Fibroblast of skin of right biceps (primary cell): ENCODE results near the gene KRT82.
"Not testable (repeated sequence)": the region's sequence is repeated elsewhere in the genome, so short reads cannot be mapped to it uniquely, and the experiment has no call there.

Experiments used
- DNase-seq: peaks from one replicate; pipeline ENCODE4 v3.0.0-alpha.2; 2013

Gene KRT82

DNA sequence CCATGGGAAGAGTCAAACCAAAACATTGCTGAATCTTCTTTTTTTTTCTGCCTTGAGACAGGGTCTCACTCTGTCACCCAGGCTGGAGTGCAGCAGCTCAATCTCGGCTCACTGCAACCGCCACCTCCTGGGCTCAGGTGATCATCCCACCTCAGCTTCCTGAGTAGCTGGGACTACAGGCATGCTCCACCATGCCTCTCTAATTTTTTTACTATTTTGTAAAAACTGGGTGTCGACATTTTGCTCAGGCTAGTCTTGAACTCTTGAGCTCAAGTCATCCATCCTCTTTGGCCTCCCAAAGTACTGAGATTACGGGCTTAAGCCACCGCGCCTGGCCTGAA is 29.5 kb upstream of the KRT82 start:
- no peak for DNase-seq

DNA sequence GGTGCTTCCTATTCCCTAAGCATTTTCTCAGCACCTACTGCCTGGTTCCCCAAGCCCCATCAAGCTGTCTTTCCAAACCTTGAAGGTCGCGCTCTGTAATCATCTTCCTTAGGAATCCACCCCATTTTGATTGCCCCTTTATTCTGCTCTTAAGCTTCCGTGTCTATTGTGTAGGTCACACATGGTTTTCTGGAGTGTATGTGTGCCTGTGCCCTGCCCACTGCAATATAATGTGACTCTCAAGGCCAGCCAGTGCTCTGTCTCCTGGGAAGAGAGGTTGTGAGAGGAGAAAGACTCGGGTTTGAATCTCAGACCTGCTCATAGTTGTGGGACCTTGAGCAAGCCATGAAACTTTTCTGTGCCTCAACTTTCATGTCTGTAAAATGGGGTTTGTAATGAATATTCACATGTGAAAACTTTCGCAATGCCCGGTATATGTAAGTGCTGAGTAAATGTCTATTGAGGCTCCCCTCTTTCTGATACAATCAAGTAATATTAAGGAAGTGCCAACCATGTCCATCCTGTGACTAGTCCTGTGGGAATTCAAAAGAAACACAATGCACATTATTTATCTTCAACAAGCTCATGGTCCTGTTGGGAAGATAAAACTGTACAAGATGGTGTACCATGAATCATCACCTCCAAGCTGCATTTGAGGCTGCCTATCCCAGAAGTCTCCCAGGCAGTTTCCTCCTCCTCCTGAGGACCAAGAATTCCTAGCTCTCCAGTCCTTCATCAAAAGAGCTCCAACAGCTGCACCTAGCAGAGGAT is 28.8 kb upstream of the KRT82 start:
- peak; percentile 55 for DNase-seq

DNA sequence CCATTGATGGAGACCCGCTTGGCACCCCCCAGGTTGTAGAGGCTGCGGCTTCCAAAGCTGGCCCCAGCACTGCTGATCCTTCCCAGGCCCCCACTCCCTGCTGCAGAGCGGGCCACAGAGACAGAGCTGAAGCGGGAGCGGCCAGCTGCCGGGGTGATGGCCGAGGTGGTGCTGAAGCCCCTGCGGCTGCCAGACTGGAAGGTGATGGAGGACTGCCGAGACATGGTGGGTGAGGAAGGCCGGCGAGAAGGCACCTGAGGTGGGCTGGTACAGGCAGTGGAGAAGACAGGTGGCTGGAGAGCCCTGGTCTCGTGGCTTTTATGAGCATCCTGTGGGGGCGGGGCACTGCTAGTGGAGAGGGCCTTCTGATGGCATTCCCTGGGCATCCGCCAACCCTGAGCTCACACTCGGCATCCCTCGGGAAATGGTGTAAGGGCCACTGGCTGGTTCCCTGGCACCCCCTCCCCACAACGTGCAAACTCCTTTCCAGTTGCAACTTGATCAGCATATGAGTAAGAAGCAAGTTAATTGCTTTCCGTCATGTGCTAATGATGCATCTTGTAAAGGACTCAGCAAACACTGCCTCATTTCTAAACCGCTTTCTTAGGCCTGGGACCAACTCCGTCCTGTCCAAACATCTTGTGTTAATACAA is 28.1 kb upstream of the KRT82 start, which contains the start of gene KRT75:
Gene KRT75 (minus strand): TSS at position 291 of the 653 bp plus-strand sequence. CDS start 67 bp downstream, at position 224.
- DNase-seq, result peak; percentile 49

DNA sequence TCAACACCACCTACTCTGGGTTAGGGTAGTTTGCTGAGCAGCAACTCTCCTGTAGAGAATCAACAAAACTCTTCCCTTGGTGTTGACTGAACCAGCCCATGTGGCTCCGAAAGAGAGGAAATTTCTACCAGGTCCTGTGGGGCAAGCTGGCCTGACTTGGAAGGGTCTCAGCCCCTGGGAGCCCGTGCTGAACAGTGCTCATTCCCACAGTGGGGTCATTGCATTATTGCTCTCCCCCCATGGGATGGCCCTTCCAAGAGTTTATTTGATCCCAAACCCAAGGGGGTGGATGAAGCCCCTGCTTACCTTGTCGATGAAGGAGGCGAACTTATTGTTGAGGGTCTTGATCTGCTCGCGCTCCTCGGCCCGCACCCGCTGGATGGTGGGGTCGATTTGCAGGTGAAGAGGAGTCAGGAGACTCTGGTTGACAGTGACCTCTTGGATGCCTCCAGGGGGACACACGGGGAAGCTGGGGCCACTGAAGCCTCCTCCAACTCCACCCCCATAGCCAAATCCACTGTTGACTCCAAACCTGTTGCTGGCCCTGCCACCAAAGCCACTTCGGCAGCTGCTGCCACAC is 27.5 kb upstream of the KRT82 start:
- no peak for DNase-seq

DNA sequence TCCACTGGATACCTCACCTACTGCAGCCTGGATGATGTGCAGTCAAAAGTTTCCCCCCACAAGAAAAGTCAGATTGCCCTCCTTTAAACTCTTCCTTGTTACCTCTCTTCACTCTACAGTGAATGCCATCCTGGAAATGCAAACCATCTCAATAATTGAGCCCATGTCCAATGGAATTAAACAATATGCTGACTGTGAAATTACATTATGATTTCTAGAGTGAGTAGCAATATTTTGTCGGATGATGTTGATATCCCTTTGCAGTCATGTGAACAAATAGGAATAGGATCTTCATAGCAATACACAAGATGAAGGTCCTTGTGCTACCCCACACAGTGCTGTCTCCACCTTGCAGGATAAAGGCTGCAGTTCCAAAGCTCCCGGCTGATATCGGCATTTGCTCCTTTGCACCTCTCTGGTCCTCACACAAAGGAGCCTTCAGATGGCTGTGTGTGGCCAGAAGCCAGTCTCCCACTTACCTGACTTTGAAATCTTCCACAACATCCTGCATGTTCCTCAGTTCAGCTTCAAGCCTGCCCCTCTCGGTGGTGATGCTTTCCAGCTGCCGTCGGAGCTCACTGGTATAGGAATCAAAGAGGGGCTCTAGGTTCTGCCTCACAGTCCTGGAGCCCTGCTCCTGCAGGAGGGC is 26.5 kb upstream of the KRT82 start:
- DNase-seq, result no peak

DNA sequence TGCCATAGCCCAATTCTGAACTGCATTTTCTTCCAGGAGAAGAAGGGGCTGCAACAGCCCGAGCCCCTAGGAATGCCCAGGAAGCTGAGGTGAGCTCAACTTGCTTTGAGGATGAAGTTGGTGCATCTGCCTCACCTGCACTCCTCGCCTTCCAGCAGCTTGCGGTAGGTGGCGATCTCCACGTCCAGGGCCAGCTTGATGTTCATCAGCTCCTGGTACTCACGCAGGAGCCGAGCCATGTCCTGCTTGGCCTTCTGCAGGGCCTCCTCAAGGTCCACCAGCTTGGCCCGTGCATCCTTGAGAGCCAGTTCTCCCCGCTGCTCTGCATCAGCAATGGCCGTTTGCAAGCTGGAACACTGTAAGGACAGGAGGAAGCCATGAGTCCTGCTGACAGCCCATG is 22.0 kb upstream of the KRT82 start:
- no peak for DNase-seq

DNA sequence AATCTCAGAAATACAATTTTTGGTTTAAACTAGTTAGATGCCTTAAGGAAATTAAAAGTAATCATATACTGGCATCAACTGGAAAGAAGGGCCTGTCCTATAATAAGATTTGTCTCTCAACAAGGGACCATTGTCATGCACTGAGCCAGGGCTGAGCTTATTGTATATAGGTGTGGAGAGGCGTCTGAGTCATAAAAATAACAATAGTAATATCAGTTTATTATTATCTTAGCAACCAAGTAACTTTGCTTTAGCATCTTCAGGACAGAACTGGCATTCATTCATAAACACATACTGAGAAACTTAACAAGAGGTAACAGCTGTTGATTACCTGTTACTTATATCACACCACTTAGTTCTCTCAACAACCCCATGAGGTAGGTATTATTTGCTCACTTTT is 20.9 kb upstream of the KRT82 start:
- DNase-seq, result no peak

DNA sequence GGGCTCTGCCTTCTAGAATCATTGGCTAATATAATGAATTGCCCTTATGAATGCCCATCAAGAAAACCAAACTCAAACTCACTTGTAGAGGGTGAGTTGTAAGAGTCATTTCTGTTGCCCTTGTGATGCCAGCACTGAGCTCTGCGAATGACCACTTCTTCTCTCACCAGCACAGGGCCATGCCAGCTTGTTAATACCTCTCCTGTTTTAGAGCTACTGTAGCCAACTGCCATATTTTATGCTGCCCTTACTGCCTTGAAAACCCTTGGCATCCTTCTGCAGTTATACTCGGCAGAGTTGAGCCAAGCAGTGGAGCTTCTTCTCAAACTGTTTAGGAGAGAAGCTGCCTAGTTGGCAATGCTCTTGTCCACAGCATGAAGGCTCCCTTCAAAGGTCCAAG is 19.9 kb upstream of the KRT82 start:
- no peak for DNase-seq

DNA sequence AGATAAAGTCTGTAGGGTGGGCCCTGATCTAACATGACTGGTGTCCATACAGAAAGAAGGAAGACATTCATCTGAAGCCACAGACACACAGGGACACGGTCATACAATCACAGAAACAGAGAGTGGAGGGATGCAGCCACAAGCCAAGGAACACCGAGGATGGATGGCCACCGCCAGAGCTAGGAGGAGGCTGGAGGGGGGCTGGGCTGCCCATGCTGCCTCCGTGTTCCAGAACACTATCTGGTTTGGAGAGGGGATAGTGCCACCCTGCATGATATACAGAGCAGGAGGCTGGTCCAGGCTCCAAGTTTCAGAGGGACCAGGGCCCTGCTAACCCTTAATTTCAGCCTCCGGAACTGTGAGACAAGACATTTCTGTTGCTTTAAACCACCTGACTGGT is 19.3 kb upstream of the KRT82 start:
- DNase-seq, result no peak

DNA sequence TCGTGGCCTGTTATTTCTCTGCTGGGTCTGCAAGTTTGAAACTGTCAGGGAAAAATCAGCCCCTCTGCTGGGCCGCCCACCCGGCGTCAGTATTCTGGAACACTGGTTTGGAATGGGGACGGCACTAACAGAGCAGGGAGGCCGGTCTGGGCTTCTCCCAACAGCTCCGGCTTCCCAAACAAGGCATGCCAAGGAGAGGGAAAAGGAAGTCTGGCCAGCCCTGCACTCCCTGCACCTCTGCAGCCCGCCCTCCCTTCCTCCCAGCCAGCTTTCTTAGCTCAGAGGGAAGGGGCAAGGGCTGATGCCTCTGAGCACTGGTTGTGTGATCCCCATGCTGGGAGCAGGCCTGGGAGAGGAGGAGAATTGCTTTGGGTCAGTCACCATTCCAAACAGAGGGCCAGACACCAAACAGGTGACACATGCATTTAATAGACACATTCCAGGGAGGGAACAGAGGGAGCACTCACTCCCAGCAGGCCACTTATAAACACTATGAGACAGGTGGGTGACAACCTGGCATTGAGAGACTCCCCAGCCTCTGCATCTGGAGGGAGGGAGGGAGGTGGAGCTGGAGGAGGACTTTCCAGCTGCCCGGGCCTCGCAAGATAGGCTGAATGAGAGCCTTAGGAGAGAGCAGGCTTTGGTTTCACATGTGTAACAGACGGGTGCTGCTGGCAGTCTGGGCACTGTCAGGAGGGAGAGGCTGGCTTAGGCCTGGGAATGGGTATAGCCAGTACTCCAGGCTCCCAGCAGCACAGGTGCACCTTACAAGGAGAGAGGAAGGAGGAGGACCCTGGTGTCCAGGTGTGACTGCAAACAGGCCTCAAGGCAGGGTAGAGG is 17.7 kb upstream of the KRT82 start:
- DNase-seq, result no peak

DNA sequence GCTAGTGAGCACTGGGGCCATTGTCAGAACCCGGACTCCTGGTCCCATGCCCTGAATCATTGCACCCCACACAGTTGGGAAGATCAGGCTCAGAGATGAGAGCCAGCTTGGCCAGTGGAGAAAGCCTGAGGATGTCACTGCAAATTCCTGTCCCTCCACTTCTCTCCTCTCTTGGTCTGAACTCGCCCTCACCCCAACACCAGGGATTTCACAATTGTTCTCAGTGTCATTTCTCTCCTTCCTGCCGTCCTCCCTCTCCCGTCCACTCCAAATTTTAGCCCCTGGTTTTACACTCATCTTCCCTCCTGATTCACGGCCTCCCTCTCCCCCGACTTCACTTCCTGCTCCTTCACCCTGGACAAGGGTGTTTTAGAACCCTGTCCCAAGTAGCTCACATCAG is 16.9 kb upstream of the KRT82 start:
- DNase-seq, result no peak

DNA sequence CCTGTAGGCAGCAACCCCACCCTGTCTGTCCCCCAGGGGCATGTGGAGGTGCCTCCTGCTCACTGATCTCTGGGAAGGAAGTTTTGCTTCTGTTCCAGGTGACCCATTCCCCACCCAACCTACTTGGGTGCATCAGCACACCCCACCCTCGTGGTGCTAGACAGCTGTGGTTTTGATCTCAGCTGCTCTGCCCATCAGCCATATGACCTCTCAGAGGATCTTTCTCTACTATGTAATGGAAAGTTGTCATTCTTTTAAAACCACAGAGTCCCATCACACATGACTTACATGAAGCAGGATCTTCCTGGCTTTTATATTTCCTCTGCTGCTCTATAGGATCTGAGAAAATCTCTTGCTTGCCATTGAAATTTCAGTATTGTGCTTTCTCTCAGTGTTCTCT is 13.5 kb upstream of the KRT82 start:
- peak; percentile 52 for DNase-seq

DNA sequence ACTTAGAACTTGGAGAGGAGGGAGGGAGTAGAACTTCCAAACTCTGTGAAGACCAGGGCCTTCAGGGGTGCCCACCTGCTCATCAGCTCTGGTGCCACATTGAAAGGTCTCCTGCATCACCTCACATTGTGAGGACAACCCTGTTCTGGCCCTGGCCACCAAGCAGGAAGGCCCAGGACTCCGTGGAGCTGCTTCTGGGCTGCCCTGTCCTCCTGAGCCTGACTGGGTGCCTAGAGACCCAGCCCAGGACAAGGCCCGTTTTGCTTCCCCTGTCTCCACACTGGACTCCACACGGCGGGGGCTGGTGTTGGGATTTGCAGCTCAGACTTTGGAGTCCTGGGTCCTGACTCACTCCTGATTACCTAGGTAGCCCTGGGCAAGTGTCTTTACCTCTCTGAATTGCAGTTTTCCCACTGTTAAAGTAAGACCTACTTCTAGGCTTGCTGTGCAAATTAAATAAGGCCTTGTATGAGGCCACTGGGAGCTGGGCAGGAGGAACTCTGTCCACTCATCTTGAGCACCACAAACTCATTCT is 12.5 kb upstream of the KRT82 start:
- DNase-seq, result no peak

DNA sequence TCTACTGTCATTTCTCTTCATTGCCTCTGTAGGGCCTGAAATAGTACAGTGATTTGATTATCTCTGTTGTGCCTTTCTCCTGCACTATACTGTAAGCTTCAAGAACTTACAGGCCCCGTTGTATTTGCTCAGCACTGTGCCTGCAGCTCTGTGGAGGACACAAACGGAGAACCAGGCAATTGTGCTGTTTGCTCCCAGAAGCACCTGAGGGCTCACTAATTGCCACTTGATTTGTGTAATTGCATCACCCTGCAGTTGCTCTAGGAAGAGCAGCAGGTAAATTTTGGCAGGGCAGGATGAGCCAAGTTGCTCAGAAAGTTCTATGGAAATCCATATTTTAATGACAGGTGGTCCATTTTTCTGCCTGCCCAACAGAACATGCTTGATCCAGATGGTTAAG is 11.6 kb upstream of the KRT82 start:
- DNase-seq, result no peak

DNA sequence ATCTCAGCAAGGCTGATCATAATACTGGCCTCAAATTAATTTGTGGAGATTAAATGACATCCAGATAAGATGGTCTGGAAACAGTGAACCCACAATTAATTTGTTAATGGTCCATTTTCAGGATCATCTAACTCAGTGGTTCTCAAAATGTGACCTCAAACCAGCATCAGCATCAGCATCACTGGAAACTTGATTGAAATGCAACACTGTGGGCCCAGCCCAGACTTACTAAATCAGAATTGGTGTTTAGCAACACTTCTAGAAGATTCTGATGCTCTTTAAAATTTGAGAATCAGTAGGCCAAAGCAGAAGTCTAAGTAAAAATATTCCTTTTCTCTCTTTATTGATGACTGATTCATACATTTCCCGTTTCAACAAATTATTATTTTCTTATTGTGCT is 10.7 kb upstream of the KRT82 start:
- no peak for DNase-seq

DNA sequence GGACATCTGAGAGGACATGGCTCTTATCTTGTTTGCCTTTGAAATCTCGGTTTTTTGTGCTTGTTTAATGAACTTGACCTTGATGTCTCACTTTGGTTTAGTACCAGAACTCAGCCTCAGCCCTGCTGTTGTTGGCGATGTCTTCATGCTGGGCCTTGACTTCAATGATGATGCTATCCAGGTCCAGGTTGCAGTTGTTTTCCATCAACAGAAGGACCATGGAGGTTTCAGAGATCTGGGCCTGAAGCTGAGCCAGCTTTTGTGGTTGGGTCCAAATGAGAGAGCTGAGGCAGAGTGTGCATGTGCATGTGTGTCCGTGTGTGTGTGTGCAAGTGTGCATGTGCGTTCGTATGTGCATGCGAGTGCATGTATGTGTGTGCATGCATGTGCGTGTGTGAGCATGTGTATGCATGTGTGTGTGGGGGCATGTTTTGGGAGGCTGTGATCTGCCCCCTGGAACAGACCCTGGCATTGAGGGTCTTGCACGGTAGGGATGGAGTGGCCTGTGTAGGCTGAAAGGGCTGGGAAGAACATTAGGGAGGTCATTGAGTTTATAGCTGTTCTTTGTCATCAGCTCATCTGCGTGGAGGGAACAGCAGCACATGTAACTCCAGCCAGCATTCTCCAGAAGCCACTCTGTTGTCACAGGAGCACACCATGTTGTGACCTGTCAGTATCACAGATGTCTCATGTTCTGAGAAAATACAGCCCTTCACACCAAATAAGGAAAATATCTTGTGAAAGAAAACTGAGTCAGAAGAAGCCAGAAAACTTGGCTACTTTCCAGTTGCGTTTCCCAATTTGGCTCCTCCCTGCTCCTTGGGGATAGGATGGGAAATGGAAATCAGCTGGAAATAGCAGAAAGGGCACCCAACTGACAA is 10.0 kb upstream of the KRT82 start:
- DNase-seq, result peak; percentile 88

DNA sequence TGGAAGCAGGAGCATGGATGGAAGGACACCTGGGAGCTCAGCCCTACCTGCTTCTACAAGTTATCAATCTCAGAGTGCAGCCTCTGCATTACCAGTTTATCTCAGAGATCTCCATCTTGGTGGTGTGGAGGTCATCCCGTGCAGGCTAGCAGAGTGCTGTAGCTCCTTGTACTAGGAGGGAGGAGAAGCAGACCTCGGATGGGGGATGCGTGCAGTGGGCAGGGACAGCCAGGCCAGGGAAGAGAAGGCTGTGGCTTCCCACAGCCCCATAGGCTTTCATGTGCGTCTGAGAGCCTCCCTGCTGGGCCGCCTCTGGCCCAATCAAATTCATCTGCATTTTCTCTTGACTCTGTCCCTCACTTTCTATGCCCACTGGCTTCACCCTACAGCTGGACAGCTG is 8.8 kb upstream of the KRT82 start:
- DNase-seq, result no peak

DNA sequence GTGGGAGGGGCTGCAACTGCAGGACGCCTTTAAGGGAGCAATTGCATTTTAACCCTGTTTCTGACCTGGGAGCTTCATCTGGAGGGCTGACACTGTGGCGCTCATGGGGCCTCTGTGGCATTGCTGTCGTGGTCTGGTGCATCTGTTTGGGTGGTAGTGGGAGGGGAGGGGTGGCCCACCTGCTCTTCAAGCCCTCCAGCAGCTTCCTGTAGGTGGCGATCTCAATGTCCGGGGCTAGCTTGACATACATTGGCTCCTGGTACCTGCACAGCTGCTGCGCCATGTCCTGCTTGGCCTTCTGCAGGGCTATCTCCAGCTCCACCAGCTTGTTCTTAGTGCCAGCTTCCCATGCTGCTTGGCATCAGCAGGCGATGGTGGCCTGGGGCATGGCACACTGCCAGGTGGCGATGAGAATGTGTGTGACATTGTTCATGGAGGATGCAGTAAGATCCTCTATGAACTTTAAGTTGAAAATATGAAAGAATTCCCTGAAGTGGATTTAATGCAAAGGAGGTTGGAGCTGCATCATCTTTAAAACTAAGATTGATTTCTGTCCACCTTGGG is 7.7 kb upstream of the KRT82 start:
- no peak for DNase-seq

DNA sequence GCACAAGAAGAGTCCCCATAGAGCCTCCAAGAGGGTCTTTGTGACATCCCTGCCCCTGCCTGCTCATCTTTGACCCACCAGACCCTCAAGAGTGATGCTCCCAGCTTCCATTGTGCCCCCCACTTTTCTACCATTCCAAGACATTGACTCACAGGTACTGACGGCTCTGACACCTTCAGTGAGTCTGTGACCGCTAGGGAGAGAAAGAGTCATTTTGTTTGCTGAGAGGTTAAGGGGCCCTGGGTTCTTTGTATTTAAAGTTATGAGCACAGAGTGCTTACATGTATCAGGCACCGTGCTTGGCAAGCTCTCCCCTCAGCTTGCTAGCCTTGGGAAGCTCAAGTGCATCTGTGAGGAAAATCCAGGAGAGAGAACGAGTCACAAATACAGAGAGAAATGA is 7.1 kb upstream of the KRT82 start:
- DNase-seq, result no peak

DNA sequence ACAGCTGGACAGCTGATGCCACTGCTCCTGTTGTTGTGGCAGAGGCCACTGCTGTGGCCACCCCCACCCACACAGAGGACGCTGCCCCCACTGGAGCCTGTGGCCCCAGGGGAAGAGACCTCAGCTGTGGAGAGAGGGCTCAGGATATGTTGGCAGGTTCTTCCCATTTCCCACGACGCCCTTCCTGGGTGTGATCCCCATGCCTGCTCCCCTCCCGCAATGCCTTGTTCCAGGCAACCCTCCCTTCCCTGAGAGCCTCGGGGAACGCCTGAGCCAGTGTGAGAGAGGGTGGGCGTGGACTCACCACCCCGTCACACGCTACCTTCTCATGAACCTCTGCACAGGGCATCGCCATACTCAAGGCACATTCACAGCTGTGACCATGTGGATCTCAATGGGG is 5.7 kb upstream of the KRT82 start:
- DNase-seq, result no peak

DNA sequence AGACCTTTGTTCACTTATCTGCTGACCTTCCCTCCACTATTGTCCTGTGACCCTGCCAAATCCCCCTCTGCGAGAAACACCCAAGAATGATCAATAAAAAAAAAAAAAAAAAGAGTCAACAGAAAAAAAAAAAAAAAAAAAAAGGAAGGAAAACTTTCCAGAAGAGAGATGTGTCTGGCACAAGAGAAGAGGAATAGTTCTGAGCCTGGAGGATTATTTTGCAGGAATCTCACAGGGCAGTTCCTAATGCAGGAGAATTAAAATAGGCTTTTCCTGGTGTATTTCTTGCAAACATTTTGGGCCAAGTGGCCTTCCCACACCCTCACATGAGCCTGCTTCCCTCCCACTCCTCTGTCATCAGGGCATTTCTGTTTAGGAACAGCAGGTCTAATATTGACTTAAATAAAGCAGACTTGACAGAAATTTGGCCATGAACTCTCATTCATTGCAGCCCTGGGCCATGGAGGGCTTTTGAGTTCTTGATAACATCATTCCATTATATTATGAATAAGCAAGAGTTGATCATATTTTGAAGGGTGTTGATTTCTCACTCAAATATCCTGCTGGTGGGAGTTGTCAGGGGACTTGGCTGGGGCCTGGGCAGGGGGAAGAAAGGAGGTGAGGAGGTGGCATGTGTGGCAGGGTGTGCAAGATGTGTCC is 4.6 kb upstream of the KRT82 start:
- not testable (repeated sequence) for DNase-seq
